Activated CD4-positive, CD25-positive, alpha-beta regulatory T cell treated with anti-CD3 and anti-CD28 coated beads, Interleukin-2, amount 50 U/mL, for 72 hours (primary cell): ENCODE measurements around the gene SMO.
"Not testable (repeated sequence)": the region's sequence is repeated elsewhere in the genome, so short reads cannot be mapped to it uniquely, and the experiment has no call there.

ENCODE experiments used
- DNase-seq: peaks from one replicate; pipeline ENCODE4 v3.0.0; 2021

Gene SMO

DNA sequence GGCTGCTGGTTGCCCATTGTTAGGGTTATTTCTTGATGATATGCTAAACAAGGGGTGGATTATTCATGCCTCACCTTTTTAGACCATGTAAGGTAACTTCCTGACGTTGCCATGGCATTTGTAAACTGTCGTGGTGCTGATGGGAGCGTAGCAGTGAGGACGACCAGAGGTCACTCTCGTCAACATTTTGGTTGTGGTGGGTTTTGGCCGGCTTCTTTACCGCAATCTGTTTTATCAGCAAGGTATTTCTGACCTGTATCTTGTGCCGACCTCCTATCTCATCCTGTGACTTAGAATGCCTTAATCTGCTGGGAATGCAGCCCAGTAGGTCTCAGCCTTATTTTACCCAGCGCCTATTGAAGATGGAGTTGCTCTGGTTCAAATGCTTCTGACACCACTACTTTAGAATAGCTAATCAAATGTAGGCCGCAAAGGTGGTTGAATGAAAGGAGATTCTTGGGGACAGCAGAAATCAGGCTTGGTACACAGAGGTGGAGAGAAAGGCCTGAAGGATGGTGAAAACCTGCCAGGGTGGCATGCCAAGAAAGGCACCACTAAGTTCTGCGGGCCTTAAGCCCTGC is 17.9 kb upstream of the SMO start:
- no peak for DNase-seq

DNA sequence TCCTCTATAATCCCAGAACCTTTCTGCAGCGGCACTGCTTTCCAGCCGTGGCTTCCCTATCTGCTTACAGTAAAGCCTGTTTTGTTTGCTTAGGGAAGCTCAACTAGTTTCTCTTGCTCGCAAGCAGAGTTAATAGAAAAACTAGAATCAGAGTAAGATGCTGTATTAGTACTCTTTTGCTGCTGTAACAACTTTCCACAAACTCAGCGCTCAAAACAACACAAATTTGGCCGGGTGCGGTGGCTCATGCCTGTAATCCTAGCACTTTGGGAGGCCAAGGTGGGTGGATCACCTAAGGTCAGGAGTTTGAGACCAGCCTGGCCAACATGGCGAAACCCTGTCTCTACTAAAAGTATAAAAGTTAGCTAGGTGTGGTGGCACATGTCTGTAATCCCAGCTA is 14.6 kb upstream of the SMO start:
- DNase-seq = not testable (repeated sequence)

DNA sequence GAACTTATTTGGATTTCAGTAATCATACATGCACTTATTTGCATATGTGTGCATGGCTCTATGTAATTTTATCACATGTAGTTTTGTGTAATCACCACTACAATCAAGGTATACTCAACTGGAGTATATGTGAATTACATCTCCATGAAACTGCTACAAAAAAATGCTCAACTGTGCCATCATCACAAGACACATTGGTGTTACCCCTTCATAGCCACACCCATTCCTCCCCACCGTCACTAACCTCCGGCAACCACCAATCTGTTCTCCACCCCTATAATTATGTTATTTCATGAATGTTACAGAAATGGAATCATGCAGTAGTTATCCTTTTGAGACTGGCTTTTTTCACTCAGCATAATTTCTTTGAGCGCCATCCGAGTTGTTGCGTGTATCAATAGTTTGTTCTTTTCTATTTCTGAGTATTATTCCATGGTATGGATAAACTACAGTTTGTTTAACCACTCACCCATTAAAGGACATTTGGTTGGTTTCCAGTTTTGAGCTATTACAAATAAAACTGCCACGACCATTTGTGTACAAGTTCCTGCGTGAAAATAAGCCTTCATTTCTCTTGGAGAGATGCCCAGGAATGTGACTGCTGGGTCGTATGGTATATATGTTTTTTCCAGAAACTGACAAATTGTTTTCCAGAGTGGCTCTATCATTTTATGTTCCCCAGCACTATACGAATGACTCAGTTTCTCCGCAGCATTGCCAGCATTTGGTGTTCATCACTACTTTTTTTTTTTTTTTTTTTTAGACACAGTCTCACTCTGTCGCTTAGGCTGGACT is 11.3 kb upstream of the SMO start:
- DNase-seq = no peak

DNA sequence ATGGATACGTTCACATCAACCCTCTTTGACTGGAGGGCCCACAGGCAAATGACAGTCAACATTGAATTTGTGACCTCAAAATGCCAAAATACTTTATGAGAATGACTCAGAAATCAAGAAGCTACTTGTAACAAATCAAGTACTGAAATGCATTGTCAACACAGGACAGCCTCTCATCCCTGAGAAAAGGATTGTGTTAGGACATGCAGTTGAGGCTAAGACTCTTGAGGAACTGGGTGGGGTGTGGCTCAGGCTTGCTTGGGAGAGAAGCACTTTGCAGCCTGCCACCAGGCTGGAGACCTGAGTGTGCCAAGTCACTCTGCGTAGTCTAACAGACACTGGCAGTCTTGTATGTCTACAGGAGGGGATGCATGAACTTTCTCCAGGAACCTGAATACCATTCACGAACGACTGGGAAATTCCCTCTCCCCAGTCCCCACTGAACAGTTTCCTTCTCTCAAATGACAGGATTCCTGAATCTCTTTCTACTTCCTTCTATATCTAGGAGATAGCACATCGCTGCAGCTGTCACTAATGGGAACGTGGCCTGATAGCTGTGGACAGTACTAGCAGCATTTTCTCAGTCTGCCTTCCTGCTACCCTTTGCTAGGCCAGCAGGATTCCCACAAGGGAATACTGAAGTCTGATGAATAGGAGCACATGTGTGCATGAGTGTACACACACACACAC is 3.3 kb upstream of the SMO start:
- DNase-seq = no peak

DNA sequence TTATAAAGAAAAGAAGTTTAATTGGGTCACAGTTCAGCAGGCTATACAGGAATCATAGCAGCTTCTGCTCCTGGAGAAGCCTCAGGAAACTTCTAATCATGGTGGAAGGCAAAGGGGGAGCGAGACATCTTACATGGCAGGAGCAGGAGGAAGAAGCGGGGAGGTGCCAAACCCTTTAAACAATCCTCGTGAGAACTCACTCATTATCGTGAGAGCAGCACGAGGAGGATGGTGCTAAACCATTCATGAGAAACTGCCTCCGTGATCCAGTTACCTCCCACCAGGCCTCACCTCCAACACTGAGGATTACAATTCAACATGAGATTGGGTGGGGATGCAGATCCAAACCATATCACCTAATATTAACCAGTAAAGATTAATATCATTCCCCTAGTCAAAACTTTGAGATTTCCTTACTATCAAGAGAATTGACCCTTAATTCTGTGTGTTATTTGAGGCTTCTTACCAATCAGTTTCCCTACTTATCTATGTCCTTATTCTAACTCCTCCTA is 1.6 kb upstream of the SMO start:
- no peak for DNase-seq

DNA sequence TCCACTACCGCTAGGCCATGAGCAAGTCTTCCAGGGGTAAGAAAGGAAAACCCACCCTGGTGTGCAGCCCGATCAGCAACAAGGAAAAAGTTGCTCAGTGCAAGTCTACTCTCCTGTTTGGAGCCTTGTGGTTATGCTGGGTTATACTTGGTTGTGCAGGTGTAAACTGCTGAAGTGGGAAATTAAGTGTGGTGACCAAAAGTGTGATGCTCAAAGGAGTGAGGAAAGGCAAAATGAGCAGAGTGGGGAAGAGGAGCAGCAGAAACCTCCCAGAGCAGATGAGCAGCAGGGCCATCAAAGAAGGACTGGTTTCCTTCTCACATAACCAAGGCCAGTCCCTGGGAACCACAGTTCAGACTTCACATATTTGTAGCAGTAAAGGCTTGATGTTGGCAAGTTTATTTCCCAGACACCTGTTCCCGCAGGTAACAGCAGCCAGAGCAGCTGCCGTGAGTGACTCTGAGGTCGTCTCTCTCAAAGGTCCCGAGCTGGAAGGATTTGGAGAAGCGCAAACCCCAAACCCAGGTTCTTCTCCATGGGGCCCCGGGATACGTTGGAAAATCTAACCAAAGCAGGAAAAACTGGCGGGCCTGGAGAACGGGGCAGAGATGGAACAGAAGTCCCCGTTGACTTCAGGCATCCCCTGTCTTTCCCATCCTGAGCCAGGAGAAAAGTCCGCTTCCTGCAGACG is 607 bp upstream of the SMO start:
- DNase-seq = no peak

DNA sequence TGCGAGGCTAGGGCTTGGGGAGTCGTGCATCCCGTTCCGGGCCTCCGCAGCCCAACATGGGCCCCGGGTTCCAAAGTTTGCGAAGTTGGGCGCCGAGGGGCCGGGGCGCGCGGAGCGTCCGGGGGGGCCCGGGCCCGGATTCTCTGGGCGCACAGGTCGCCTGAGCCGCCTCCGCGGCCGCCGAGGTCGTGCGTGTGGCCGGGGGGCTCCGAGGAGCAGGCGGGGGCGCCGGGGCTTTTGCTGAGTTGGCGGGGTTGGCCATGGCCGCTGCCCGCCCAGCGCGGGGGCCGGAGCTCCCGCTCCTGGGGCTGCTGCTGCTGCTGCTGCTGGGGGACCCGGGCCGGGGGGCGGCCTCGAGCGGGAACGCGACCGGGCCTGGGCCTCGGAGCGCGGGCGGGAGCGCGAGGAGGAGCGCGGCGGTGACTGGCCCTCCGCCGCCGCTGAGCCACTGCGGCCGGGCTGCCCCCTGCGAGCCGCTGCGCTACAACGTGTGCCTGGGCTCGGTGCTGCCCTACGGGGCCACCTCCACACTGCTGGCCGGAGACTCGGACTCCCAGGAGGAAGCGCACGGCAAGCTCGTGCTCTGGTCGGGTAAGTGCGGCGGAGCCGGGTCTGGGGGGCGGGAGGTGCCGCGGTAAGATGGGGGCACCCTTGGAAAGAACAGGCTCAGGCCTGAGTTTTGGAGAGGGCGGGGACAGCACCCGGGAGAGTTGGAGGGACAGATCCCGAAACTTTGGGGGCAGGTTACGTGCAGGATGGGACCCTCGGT is 643 bp downstream of the SMO start:
- no peak for DNase-seq

DNA sequence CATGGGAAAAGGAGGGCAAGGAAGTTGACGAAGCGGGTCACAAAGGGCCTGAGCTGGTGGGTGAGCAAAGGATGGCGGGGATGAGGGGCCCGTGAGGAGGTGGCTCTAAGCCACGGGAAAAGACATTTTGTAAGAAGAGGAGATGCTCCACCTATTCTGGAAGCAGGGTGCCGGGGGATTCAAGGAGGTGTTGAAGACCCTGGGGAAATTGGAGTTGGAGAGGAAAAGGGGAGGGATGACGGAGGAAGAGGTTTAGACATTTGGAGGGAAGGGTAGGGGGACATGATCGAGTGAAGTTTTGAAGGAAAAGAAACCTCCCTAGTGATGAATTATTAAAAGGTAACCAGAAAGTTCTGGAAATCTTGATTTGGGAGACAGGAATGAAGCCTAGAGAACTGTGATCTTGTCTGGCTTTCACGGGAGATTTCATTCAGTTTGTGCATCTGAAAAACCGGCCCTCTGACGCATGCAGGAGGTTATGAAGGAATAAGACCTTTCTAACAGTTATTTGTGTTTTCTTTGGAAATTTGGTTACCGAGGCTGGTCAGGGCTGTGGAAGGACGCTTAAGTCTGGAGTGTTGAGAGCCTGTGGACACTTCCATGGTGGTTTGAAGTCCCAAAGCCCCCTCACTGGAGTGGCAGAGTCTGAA is 1.4 kb downstream of the SMO start:
- DNase-seq = no peak

DNA sequence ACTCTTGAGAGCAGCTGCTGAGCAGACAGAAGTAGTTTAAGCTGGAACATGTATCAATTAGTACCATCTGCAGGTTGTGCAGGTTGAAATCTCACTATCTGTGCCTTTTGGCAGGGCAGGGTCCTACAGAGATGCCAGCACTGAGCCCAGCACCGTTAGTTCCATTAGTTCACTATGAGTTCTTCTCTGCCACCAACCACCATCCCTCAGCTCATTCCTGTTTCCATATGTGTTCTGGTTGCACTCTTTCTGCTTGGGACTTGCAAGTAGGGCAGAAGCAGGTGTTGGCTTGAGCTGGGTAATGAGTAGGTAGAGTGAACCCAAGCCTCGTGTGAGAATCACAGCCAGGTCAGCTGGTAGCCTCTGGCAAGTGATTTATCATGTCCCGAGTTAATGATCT is 2.8 kb downstream of the SMO start:
- no peak for DNase-seq

DNA sequence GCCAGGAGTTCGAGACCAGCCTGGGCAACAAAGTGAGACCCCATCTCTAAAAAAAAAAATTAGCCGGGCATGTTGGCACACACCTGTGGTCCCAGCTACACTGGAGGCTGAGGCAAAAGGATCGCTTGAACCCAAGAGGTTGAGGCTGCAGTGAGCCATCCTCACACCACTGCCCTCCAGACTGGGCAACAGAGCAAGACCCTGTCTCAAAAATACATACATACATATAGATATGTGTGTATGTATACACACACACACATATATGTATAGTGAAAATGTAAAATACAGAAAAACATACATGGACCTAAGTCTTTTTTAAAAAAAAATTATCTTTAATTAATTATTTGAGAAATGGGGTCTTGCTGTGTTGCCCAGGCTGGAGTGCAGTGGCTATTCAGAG is 5.5 kb downstream of the SMO start:
- no peak for DNase-seq

DNA sequence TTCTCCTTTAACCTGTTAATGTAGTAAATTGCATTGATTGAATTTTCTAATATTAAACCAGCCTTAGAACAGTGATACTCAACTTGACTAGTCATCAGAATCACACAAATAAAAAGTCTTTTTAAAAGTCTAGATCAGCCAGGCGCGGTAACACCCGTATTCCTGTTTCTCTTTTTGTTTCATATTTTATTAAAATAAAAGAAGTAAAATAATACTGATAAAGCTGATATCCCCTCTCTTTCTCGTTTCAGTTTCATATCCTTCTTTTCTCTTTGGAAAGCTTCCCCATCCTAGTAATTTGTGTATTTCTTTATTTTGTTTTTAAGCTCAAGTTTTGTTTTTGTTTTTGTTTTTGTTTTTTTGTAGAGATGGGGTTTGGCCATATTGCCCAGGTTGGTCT is 9.3 kb downstream of the SMO start:
- DNase-seq = no peak

DNA sequence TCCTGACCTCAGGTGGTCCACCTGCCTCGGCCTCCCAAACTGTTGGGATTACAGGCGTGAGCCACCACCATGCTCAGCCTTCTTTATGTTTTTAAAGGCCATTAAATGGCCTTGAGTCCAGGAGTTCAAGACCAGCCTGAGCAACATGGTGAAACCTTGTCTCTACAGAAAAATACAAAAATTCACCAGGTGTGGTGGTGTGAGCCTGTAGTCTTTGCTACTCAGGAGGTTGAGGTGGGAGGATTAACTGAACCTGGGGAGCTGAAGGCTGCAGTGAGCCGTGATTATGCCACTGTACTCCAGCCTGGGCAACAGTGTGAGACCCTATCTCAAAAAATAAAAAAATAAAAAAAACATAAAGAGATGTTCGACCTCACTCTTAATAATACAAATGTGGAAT is 11.0 kb downstream of the SMO start:
- DNase-seq = no peak

DNA sequence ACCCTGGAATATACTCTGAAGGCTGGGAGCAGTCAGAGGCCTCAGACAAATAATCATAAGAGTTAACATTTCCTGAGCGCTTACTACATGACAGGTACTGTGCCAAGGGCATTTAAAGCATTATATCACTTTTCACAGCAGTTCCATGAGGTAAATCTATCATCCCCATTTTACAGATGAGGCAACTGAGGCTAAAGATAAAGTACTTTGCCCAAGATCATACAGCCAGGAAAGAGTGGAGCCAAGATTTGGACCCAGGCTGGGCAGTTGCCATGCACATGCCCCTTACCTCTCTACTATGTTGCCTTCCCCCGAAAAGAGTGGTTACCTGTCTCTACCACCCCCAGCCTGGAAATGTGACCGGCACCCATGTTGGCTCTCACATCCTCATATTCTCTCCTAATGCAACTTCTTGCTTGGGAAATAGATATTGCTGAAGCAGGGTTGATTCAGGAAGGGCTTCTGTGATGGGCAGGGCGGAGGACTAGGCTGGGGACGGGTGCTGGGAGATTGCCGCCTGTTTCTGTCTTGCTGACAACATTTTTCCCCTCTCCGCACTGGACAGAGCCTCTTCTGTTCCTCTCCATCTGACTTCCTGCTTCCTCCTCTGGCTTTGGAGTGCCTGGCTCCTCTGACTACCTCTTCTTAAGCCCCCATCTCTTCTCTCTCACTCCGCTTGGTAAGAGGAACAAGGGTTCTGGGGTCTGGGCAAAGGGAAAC is 13.8 kb downstream of the SMO start:
- no peak for DNase-seq

DNA sequence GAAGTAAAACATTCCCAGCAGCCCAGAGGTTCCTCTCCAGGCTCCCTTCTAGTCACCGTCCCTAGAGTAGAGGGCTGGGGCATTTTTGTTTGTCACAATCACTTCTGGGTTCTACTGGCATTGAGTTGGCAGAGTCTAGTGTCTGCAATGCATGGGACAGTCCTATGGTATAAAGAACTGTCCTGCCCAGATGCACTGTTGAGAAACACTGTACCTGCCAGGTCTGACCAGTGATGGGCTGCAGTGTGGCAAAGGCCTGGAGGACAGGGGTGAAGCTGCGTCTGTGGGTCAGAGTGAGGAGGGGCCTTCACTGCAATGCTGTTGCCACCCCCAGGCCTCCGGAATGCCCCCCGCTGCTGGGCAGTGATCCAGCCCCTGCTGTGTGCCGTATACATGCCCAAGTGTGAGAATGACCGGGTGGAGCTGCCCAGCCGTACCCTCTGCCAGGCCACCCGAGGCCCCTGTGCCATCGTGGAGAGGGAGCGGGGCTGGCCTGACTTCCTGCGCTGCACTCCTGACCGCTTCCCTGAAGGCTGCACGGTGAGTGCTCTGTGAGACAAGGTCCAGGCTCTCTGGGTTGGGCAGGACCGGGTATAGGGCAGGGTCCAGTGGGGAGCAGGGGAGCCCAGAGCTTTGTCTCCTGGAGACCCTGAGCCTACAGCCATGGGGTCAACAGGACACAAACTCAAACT is 14.8 kb downstream of the SMO start:
- DNase-seq = no peak

DNA sequence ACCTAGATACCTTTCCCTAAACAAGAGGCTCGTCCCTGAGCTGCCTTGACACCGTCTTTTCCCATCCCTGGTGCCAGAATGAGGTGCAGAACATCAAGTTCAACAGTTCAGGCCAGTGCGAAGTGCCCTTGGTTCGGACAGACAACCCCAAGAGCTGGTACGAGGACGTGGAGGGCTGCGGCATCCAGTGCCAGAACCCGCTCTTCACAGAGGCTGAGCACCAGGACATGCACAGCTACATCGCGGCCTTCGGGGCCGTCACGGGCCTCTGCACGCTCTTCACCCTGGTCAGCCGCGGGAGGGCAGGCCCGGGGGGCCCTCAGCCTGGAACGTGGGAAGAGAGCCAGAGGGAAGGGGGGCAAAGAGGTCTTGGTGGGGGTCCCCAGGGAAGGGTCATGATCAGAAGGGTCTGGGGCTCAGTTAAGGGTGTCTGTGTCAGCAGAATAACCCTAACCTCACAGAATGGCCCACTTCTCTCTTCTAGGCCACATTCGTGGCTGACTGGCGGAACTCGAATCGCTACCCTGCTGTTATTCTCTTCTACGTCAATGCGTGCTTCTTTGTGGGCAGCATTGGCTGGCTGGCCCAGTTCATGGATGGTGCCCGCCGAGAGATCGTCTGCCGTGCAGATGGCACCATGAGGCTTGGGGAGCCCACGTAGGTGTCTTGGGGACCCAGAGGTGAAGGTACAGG is 16.8 kb downstream of the SMO start:
- no peak for DNase-seq

DNA sequence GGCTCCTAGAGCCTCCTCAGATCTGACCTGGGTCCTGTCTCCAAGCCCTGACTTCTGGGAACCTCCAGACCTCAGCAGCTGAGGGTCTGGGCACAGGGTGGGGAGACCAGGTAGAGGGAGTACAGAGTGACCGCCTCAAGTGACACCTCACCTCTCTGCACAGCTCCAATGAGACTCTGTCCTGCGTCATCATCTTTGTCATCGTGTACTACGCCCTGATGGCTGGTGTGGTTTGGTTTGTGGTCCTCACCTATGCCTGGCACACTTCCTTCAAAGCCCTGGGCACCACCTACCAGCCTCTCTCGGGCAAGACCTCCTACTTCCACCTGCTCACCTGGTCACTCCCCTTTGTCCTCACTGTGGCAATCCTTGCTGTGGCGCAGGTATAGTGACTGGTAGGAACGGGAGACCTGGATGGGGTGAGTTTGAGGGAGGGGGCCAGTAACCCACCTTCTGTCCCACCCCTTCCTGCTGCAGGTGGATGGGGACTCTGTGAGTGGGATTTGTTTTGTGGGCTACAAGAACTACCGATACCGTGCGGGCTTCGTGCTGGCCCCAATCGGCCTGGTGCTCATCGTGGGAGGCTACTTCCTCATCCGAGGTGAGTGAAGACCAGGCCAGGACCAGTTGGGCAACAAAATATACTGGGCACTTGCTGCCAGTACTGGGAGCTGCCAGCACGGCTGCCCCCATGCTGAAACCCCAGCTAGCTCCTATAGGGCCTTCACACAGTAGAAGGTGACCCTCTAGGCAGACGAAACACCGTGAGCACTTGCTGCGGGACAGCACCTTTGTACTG is 17.8 kb downstream of the SMO start:
- DNase-seq = no peak

DNA sequence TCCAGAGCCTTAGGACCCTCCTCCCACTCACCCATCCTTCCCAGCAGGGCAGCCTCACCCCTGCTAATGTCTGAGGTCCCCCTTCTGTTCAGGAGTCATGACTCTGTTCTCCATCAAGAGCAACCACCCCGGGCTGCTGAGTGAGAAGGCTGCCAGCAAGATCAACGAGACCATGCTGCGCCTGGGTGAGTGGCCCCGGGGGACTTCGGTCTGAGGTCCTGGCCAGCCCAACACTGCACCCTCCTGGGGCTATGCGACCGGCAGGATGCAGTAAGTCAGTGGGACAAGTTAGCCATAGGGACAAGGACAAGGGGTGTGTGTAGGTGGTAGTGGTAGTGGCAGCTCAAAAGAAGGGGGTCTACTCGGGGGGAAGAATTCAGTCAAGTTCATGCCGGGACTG is 20.2 kb downstream of the SMO start:
- no peak for DNase-seq

DNA sequence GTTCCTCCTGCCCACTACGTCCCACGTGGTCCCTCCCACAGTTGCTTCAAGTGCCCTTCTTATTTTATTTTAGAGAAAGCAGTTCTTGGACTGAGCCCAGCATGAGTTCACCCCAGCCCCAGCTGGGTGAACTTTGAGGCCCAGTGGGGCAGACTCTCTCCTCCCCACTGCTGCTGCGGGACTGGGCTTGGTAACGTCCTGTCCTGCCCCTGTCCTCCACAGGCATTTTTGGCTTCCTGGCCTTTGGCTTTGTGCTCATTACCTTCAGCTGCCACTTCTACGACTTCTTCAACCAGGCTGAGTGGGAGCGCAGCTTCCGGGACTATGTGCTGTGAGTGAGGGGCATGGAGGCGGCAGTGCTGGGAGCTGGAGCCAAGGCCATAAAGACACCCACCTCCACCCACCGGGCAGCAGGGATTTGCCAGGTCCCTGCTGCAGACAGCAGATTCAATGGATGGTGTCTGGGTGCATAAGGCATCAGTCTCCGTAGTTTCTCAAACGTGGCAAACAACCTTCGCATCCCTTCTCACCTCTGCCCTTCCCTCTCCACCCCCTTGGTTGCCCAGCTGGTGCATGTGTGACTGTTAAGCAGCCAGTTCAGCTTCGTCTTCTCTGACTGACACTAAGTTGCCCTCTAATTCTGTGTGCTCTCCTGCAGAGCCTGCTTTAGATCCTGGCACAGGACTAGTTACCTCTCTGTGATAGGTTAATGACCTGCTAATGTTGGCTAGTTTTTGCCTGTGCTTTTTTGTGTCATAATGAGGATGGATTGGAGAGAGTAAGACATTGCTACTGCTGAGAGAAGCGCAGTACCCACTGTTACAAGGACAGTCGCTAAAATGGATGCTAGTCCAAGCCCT is 20.9 kb downstream of the SMO start:
- no peak for DNase-seq
